ENCODE results near the gene DUS2.
"Not testable (repeated sequence)": the region's sequence is repeated elsewhere in the genome, so short reads cannot be mapped to it uniquely, and the experiment has no call there.

- not testable (repeated sequence) for TF ChIP-seq REST (IDR thresholded peaks at IDR 0.05; ENCODE audit: low read depth); EGR1 (IDR thresholded peaks at IDR 0.05; ENCODE audit: low read depth); CTCF (IDR thresholded peaks at IDR 0.05 in 2 of 3, conservative IDR thresholded peaks at IDR 0.05 in 1 of 3; ENCODE audit: borderline replicate concordance in 1 of 3, insufficient read depth in 1 of 3, low read depth in 2 of 3, low read length in 2 of 3)
Observed at GRCh38 chr16:68110611-68111010, 87.5 kb downstream of the DUS2 start.

Data from HCT116 (cell line).